SKM-1 (cell line): ENCODE results near the gene OAF.
"Not testable (repeated sequence)": the region's sequence is repeated elsewhere in the genome, so short reads cannot be mapped to it uniquely, and the experiment has no call there.

Experiments used
- DNase-seq: peaks from one replicate; lab custom pipeline; 2025; ENCODE audit not compliant: unreplicated experiment; lab: John Stamatoyannopoulos, UW

Gene OAF

DNA sequence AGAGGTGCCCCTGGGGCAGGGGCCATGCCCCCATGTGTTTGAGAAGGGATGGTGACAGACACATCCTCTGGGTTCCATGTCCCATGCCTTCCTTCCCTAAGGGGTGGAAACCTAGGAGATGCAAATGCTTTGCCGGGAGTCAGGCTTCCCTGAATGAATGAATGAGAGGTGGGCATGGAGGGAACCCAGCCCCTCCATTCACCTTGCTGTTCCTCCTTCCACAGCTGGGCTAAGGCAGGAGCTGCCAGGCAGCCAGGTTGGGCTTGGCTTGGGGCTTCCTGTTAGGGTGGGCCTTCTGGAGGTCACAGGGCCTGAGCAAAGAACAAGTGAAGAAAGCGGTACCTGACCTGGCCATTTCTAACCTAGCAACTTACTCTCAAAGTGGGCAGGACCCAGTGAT lies 30.0 kb downstream of the OAF start:
- DNase-seq = no peak

DNA sequence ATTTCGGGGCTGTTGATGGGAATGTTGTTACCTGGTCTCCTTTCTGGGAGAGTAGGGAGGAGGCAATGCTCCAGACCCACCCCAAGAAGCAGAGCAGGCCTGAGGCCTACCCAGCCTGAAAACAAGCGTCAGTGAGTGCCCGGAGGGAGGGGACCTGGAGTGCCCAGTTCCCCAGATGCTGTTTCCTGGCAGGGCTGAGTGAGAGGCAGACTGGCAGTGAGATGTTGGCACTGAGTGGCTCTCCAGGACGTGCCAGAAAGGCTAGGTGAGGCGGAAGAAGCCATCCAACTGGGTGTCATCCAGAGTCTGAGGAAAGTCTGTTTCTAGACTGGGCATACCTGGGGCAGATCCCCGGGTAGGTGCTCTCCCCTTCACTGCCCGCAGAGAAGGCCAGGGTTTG lies 30.4 kb downstream of the OAF start:
- DNase-seq = no peak

DNA sequence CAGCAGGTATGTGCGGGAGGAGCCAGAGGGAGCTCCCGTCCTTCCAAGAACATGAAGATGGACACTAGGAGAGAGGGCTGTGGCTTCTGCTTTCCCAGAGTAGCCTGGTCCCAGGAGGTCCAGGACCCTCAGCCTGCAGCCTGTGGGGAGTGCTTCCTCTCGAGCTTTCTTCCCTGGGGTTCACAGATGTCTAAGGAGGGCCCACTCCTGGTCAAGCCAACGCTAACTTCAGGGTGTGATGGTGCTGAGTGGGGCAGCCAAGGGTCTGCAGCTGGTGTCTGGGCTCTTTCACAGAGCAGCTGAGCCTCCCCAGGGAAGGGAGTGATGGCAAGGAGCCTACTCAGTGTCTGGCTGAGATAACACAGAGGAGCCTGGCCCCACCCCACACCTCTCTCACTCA lies 32.4 kb downstream of the OAF start:
- no peak for DNase-seq

DNA sequence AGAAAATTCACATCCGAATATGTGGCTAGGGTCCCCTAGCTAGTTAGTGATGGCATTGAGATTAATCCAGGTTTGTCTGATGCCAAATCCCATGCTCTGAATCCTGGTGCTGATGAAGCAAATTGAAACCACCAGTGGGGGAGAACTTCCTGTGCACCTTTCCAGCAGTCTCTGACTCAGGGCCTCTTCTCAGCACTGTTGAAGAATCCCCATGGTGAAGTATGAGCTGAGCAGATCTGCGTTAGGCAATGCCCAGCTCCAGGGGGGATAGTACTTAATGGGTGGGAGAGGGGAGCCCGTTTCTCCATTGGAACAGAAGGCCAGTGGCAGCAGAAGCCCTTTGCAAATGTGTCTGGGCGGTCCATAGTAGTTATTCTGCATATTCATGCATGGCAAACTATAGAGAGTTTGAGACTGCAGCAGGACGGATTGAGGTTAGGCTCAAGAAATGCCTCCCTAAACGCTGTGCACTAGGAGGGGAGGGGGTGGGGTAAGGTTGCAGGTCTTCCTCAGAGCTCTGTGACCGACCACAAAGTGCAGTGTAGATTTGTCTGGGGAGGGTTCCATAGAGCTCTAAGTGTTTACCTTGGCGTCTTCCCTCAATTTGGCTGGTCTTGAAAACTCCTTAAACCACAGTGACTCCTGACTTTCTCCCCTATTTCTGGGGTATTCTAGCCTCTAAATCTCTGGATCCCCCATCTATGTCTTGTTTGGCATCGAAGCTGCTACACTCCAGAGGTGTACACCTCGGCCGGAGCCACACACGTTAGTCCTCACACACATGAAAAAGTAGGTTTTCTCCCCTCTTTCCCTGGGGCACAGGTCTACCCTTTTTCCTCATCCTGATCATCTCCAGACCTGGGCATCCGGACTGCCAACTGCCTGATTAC lies 33.9 kb downstream of the OAF start:
- no peak for DNase-seq

DNA sequence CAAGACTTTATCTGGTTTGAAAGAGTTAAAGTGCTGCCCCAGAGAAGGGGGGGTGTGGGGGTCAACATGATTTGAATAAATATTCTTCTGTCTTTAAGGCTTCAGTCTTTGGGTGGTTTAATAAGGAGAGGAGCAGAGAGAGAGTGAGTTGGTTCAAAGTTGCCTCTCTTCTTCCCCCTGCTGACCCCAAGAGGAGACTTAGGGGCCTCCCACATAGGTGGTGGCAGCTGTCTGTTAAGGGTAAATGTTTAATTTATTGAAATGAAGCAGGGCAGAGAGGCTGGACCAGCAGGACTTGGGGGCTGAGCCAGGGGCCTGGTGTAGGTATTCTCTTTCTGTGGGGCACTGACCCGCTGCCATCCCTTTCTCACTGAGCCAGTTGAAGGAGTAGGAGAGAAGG lies 34.6 kb downstream of the OAF start:
- no peak for DNase-seq

DNA sequence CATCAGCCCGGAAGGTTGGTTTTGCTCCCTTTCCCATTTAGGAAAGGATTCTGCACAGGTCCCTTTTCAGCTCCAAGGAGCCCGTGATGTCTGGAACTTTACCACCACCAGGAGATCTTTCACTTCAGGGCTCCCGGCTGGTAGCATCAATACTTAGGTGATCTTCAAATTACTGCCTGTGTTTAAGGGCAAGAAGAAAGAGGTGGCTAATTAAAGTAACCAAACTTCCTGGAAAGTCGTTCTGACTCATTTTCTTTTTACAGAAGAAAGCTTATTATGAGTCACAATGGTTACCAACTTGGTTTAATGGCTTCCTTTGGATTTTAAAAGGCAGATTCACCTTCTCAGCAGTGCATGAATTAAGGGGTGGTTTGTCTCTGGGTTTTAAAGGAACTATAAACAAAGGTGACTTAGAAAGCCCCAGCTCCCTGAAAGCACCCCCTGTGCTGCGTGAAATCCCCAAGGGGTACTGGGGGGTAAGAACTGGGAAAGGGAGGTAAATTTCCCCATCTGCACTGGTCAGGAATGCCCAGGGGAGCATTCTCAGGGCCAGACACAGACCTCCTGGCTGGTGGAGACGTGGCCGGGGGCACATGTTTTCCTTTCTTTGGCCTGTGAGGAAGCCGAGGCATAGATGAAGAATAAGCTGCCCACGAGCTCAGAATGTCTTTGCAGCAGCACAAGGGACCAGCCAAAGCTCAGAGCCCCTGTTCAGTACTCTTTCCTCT lies 37.9 kb downstream of the OAF start:
- no peak for DNase-seq

DNA sequence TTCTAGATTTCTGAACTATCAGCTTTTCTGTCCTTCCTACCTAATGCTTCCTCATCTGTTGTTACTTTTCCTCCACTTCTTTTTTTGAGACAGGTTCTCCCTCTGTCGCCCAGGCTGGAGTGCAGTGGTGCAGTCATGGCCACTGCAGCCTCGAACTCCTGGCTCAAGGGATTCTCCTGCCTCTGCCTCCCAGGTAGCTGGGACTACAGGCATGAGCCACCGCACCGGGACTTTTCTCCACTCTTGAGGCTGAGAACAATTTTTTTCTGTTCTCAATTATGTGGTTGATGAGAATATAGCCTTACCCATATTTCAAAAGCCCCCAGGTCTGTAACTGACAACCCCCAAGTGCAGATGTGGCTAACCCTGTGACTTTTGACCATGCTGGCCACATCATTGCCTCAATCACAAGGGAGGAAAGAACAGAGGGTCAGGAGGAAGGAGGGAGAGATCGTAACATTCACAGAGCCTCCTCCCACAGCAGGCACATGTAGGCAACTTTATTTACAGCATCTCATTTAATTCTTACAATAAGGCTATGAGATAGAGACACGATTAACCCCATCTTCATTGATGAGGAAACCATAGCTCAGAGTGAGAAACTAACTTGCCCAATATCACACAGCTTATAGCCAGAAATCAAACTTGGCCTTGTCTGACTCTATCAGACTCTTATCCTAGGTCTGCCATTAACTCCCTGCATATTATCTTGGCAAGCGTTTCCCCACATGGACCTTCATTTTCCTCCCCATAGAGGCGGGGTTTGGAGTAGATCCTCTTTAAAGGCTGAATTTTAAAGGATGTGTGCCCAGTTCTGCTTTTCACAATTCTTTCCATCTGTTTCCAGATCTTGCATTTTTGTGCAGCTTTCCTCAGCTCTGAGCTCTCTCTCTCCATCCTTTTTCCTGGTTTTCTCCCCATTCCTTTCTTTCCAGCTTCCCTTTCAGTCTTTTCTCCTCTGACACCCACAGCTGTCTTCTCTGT lies 38.7 kb downstream of the OAF start:
- DNase-seq = no peak

DNA sequence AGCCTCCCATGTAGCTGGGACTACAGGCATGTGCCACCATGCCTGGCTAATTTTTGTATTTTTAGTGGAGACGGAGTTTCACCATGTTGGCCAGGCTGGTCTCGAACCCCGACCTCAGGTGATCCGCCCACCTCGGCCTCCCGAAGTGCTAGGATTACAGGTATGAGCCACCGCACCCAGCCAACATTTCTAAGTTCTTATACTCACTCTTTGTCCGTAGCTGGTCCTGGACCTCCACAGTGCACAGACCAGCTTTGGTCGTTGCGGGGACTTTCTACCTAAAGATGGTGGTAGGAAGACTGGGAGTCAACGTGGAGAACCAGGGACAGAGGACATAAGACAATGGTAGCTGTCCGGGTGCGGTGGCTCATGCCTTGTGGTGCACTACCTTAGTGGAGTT lies 42.5 kb downstream of the OAF start:
- not testable (repeated sequence) for DNase-seq

DNA sequence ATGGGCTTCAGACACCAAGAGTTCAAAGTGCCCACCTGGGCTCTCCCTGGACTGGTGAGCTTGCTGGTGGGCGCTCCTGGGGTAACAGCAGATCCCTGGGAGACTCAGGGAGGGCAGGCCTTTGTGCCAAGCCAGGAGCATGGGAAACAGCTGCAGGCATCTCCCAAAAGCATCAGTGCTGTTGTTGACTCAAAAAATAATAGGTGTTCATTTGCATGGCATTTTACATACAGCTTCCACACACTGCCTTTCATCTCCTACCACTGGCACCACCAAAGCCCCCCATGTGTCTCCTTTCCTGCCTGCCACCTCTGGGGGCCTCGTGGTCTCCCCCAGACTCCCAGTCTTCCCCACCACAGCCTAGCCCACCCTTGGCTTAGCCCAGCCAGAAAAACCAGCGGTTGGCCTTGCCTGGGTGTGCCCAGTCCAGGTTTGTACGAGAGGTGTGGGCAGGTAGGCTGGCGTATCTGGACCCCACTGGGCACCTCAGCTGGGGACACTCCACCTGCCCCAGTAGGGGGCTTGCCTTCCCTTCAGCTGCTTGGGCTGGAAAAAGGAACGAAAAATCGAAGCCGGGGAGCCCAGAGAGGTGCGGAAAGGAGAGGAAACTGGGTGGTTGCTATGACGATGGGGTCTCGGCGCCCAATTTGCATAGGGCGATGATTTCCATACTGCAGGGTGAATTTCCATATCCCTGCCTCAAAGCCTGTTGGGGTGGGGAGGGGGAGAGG lies 44.1 kb downstream of the OAF start:
- no peak for DNase-seq

DNA sequence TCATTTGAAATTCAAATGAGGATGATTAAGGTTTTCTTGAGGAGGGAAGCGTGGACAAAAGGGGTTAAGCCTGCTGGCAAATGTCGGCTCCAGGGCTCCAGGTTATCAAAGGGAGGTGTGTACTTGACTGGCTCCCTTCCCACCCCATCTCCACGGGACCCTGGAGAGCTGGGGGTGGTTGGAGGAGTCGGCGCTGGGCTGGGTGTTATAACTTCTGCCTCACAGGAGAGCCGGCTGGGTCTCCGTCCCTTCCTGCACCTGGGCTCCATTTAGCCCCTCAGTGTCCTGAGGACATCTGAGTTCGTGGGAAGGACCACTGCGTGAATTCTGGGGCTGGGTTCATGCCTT lies 44.7 kb downstream of the OAF start:
- no peak for DNase-seq

DNA sequence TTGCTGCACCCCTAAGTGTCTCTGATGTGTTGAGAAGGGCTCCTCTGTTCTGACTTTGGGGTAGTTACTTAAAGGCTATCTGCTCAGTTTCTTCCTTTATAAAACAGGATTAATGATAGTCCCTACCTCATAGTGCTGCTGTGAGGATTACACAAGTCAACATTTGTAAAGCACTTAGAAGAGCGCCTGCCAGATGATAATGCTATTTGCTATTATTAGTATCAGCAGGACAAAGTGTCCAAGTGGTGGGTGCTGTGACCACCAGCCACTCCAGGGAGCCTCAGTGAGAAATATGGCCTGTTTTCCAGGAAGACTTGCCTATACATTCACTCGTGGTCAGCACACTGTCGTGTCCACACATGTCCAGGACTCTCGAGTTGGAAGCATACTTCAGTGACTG lies 45.3 kb downstream of the OAF start:
- DNase-seq = no peak

DNA sequence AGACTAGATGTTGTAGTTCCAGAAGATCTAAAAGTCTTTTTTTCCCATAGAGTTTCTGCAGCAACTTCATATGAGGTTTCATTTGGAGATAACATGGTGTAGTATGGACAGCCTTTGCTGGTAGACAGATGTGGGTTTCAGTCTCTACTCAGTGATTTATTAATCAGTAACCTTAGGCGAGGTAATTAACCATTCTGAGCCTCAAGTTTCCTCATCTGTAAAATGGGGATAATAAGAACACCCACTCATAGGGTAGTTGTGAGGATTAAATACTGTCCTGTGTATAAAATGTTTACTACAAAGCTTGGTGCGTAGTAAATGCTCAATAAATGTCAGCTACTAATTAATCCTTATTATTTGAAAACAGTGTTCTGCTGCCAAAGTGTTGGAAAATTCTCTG lies 45.9 kb downstream of the OAF start:
- no peak for DNase-seq

DNA sequence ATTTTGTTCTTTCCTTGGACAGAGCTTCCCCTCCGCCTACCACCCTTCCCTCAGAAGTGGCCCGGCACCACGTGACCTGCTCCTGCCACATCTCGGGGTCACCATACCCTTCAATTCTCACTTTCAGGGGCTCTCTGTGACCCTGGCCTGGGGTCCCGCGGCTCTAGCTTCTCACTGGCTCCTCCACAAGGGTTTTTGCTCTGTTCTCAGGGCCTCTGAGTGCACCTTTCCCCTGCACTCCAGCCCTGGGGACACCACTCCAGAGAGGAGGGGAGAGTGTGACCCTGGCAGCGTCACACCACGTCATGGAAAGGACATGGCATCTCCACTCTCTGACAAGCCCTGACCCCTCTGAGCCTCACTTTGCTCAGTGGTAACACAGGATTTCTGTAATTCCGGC lies 46.5 kb downstream of the OAF start:
- no peak for DNase-seq

DNA sequence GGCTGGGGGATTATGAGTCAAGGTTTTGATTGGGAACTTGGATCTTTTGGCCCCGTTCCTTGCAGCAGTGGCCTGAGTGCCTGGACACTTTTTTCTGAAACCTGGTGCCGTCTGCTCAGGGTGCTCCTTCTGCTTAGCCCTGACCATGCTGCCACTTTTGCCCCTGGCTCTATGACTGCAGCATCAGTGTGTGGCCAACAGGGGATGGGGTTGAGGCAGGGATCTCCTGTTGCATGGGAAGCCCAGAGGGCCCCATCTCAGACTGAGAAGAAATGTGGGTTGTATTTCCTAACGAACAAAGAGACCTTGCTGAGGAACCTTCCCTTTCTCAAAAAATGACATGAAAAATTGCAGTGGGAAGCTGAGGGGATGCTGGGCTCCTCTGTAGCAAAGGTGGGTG lies 47.8 kb downstream of the OAF start:
- DNase-seq = no peak

DNA sequence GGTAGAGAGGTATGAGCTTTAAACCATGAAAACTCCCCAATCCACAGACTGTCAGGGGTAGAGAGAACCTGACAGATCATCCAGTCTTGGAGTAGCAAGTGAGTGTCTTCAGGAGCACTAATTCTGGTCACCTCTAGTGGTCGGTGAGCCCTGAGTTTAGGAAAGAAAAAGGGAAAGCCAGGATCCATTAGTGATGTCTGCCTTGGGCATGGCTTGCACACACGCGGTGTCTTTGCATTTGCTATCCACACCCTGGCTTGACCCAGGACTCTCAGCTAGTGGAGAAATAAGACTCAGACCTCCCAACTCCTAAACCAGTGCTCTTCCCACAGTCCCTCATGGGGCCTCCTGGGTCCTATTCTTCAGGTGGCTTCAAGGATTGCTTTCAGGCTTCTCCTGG lies 48.4 kb downstream of the OAF start:
- DNase-seq = no peak

DNA sequence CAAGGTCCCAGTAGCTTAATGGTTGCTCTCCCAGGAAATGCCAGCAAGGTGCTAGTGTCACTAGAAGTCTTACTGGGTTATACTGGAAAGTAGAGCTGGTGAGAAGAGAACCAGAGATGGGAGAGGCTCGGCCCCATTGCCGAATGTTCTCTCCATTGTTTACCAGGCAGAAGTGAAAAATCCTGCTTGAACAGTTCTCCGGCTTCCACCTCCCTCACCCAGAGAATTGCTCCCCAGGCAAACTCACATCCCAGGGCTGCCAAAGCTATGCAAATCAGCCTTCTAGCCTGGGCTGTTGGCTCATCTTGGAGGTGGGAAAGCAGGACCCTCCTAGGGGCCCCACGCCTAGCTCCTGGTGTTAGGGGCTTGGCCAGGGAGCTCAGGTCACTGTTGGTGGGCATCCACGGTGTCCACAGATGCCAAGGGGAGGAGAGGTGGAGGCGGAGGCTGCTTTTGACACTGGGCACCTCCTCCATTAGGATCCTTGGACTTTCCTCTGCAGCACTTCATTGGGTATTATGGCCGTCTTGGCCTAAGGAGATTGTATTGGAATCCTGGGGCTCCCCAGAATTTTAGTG lies 49.2 kb downstream of the OAF start:
- DNase-seq = no peak

DNA sequence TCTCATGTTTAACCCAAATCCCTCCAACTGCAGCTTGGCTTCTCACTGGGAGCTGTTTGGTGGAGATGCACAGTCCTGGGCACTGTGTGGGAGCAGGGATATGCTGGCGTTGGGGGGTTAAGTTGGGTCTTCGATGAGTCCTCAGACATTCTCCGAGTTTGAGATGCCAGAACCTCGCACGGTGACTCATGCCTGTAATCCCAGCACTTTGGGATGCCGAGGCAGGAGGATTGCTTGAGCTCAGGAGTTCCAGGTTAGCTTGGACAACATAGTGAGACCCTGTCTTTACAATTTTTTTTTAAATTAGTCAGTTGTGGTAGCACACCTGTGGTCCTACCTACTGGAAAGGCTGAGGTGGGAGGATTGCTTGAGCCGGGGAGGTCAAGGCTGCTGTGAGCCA lies 49.8 kb downstream of the OAF start:
- no peak for DNase-seq

DNA sequence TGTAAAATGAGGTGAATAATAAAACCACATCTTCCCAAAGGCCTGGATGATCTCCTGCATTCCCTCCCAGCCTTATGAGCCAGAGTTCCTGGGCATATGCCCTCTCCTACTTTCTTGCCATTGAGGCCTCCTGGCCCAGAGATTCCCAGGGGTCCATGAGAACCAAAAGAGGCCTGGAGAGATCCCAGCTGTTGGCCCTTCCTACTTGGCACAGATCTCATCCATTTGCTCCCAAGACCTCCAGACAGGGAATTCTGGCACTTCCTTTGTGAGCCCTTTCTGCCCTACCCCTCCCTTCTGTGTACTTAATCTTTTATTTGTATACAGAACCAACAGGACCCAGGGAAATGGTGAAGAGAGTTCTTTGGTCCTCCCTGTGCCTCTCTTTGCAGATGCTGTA lies 50.5 kb downstream of the OAF start:
- DNase-seq = no peak

DNA sequence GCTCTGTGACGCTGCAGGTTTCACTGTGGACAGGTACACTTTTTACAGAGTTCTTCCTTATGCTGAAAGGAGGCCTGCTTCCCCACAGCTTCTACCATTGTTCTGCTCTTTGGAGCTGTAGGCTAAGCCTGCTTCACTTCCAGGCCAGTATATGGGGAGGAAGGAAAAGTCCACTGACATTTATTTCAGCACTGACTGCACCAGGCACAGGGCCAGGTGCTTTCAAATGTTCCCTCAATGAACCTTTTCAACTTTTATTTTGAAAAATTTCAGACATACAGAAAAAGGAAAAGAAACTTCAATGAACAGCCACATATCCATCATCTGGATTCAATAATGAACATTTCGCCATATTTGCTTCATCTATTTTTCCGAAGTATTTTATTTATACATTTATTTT lies 51.1 kb downstream of the OAF start:
- no peak for DNase-seq

DNA sequence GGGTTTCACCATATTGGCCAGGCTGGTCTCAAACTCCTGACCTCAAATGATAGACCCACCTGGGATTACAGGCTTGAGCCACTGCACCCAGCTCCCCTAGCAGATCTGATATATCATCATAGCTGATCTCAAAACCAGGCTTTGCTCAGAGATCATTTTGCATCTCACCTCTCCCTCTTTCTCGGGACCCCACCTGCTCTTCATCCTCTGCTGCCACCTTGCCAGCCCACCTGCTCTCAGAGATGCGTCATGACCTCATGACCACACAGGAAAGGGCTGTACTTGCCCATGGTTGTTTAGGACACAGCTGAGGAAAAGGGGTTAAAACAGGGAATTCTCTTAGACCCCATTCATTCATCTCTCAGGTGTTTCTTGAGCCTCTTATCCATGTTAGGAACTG lies 56.5 kb downstream of the OAF start:
- DNase-seq = no peak

DNA sequence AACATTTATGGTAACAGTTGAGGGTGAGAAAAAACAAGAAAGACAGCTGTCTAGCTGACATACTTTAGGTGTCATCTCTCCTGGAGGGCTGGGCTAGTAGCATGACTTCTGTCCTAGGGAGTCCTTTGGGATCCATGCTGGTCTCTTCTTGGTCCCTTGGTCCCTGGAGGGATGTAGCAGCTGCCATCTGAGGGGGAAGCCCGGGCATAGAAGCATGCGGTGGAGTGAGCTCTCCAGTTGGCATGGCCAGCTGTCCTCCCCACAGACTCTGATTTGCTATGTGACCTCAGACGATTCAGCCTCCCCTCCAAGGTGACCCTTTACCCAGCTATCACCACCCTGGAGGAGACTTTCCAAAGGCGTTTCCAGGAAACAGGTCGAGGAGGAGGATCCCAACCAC lies 57.9 kb downstream of the OAF start:
- DNase-seq = no peak
